Ramos (cell line): Measurements from ENCODE around the gene ARHGEF39.

Source experiments
- in situ Hi-C: fragments of 300-500 bp; cut with MboI; formaldehyde crosslinking; loops from one replicate; pipeline ENCODE4 v1.14.3; 2022; ENCODE audit warnings: low sequenced_read_pairs; ENCODE audit not compliant: unreplicated experiment

ARHGEF39 gene, protein sequence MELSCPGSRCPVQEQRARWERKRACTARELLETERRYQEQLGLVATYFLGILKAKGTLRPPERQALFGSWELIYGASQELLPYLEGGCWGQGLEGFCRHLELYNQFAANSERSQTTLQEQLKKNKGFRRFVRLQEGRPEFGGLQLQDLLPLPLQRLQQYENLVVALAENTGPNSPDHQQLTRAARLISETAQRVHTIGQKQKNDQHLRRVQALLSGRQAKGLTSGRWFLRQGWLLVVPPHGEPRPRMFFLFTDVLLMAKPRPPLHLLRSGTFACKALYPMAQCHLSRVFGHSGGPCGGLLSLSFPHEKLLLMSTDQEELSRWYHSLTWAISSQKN

DNA sequence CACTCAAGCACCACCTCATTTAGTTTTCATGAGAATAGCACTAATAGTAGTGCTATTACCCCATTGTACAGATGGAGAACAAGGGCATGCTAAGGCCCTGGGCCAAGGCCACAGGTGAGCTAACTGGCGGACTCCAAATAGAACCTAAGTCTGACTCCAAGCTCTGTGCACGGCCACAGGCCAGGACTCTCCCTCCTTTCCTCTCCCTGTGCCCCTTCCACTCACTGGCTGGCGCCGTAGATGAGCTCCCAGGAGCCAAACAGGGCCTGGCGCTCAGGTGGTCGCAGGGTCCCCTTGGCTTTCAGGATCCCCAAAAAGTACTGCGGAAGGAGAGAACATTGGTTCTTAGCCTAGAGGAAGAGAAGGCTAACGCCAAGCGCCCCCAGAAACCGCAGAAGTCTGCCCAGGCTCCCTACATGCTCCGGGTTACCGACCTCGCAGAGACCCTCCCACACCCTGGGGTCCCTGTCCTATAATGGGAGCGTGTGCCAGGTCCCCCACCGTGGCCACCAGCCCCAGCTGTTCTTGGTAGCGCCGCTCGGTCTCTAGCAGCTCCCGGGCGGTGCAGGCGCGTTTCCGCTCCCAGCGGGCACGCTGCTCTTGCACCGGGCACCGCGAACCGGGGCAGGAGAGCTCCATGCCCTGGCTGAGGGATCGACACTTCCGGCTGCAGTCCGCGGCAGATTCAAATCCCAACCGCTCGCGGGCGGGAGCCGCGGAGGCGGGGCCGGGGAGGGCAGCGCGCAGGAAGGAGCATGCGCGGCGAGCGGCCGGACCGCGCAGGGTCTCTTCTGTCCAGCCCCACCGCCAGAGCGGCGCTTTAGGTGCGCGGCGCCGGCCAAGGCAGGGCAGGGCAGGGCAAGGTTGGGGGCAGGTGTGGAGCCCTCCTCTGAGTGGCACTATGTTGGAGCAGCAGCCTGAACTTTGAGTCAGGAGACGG lies at the start of gene ARHGEF39:
Gene ARHGEF39 (minus strand): TSS at position 665 of the 940 bp plus-strand sequence. CDS start 26 bp downstream, at position 639.
- in situ Hi-C loops, result no loop called here

DNA sequence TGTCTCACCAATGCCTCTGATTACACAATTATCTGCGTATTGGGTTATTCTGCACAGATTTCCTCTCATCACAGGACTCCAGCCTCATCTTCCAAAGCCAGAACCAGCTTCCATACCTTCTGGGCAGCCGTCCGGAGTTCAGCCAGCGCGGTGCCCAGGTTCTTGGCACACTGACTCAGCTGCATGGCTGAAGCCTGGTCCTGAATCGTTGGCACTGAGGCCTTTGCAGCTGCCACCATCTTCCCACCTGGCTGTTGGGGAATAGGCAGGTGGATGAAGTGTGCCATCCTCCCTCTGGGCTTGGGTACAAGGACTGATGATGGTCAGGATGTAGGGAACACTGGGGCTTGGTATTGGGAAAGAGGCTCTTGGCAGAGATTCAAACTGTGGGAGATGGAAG lies 49.1 kb upstream of the ARHGEF39 start:
- in situ Hi-C loops, result no loop called here

DNA sequence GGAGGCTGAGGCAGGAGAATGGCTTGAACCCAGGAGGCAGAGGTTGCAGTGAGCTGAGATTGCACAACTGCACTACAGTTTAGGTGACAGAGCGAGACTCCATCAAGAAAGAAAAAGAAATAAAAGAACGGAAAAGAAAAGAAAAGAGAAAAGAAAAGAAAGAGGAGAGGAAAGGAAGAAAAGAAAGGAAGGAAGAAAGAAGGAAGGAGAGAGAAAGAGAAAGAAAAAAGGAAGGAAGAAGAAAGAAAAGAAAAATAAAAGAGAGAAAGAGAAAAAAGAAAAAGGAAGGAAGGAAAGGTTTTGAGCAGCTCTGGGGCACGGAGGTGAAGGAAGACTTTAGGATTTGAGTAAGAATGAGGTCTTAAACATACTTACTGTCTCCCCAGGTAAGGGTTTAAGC lies 48.6 kb upstream of the ARHGEF39 start:
- in situ Hi-C loops, result no loop called here

DNA sequence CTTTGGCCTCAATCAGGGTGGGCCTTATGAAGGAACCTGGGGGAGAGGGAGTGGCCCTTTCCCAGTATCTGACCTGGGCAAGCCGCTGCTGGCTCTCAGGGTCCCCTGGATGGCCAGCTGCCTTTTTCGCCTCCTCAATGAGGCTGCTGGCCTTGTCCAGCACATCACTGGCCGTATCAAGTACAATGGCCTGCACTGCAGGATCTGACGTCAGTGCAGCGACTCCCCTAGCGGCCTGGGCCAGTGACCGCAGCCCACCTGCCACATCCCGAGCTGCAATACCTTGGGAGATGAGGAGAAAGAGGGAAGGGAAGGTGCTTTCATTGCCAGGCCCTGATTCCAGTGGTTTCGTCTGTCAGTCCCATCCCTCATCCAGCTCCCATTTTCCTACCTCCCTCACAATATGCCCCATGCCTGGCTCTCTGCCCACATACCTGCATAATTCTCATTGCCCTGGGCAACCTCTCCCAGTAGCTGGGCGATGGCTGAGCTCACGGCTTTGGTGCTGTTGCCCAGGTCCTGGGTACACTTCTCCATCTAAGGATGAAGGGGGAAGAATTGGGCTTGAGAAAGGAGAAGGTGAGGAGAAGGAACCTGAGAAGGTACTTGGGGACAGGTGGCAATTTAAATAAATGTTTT lies 47.9 kb upstream of the ARHGEF39 start:
- in situ Hi-C loops, result no loop called here

DNA sequence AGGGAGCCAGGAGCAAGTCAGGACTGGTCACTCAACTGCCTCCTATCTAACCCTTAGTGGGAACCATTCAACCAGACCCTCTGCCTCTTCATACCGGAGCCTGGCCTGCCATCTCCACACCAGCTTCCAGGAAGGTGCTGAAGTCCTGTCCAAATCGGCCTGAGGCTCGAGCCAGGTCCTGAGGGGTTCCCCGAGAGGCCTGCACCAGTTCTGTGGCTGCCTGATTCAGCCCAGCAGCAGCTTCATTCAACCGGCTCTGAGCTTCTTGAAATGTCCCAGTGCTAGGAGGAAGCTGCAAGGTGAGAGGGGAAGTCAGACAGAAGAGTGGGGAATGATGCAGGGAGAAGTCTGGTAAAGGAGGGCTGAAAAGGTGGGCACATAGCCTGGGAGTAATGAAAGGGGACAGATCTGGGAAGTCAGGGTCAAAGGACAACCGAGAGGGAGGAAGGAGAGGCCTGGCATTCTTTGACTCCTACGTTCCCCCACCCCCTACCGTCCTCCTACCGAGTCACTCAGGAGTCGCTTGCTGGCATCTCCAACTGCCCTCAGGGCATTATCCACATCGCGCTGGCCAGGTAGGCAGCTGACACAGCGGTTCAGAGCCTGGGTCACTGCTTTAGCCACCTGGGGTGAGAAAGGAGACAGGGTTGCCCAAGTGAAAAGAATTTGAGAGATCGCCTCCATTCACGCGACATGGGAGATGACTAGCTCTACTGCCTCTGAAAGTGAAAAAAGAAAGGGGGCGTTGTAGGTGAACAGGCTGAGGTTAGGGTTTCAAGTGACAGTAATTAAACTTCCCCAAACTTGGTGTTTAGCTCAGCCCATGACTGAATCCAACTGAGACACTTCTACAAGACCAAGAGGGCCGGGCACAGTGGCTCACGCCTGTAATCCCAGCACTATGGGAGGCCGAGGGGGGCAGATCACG lies 46.8 kb upstream of the ARHGEF39 start:
- in situ Hi-C loops, result no loop called here

DNA sequence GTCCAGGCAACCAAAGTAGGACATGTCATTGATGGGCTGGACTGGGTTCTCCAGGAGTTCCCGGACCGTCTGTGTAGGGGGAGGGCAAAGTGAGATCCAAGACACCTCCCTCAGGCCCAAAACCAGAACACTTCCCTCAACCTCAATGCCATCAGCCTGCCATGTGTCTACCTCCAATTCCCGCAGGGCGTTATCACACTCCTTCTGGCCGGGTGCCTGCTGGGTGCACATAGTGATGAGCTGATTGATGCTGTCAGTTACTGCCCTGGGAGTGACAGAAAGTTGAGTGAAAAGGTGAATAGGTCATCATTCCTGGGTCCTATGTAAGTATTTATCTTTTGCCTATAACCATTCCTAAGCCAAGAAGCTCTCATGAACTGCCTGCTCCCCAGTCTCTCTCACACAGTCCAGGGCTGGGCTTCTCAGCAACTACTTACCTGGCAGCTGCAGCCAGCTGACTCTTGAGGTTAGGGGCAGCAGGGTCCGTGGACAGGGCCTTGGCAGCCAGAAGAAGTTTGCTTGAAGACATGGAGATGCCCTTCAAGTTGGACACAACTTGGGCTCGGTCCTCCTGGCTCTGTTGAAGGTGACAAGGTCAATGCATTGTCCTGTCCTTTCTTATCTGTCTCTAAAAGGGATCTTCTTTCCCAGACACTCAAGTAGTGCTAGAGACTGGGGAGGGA lies 46.0 kb upstream of the ARHGEF39 start:
- in situ Hi-C loops, result no loop called here

DNA sequence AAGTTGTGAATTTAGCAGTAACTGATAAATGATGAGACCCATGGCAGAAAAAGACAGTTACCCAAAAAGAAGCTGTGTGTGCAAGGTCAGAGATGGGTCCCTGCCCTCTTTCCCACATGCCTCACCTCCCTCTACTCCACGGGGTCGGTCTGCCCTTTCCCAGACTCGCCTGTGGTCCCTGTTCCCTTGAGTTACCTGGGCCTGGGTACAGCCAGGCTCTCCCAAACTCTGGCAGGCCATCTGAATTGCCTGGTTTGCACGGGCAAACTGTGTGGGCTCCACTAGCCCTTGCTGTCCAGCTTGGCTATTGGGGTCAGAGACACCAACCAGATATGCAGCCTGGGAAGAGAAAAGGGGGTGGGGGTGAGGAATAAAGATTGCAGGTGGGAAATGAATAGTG lies 43.2 kb upstream of the ARHGEF39 start:
- in situ Hi-C loops, result no loop called here

DNA sequence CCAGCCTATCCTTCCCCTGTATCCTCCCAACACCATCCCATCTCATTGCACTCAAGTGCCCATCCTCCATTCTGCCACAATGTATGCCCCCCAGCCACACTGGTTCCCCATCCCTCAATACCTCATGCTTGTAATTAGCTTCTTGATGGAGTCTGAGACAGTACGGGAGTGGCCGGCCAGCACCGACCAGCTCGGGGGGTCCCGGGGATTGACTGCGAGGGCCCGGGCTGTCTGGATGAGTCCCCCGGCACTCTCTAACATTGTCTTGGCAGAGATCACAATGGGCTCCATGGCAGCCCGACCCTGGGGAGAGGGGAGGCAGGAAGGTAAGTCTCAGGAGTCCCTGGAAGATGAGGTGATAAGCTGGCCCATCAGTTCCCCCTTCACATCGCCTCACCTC lies 42.0 kb upstream of the ARHGEF39 start:
- in situ Hi-C loops, result no loop called here

DNA sequence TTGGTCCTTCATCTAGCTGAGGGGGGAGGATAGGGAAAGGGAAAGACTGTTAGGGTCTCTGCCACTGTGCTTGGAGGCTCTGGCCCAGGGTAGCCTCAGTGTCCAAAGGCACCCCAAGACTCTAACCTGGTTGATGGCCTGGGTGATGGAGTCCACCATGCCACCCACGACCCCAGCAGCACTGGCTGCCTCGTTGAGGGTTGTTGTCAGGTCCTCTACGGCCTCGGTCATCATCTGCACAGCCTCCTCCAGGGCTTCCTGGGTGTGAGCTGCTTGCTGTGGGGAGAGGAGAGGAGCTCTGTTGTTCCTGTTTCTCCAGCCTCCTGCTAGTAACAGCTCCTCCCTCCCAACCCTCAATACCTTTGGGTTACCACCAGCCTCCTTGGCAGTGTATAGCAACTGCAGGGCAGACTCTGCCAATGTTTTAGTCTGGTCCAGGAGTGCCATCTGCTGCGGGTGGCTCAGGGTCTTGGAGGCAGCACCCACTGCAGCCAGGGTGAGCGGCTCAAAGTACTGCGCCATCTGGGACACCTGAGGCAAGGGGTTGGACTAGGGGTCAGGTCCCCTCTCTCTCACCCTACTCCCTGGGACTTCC lies 40.9 kb upstream of the ARHGEF39 start:
- in situ Hi-C loops, result no loop called here

DNA sequence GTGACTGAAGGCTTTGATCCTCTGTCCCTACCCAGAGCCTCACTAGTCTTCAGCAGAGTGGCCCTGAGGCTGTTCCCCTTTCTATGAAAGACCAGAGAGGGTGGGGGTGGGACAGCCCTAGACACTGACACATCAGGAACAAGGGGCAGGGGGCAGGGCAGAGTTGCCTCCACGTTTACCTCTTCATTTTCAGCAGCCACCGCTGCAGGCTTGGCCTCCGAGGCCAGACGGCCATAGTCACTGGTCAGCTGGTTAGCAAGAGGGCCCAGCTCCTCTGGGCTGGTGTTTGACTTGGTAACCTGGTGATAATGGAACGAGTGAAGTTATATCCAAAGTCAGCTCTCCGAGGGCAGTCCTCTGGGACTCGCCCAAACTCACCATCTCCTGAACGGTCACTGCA lies 40.4 kb upstream of the ARHGEF39 start:
- in situ Hi-C loops, result no loop called here

DNA sequence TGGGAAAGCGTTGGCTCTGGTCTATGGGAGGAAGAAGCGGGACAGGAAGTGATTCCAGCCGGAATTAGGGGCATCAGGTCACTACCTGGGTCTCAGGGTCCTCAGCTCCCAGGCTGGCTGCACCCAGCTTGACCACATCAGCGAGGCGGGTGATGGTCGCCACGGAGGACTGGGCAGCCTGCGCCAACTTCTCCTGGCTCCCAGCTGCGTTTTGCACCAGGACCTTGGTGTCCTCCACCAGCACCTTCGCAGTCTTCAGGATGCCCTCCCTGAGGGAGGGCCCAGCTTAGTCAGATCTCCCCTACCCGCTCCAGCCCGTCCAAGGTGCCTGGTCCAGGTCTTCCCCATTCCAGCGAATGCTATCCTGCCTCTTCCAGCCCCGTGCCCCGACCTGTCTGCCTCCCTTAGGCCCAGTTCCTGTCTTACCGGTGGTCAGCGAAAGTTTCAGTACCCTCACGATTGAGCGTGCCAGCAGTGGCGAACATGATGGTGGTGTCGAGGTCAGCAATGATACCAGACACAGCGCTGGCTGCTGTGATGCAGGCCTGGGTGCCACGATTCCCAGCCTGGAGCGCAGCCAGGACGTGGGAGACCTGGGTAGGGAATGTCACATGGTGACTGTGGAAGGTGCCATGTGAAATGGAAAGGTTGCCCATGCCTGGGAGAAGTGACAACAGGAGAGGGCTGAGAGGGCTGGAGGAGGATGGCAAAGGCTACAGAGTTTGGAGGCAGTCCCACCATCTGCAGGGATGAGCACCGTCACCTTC lies 39.1 kb upstream of the ARHGEF39 start:
- in situ Hi-C loops, result no loop called here

DNA sequence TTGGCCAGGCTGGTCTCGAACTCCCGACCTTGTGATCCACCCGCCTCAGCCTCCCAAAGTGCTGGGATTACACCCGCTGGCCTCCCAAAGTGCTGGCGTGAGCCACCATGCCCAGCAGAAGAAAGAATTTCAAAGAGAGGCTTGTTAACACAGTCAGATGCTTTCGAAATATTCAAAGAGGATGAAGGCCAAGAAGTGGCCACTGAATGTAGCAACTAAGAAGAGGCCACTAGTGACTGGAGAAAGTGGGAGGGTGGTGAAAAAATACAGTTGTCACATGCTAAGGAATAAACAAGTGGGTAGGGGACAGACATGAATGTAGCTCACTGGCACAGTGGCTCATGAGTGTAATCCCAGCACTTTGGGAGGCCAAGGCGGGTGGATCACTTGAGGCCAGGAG lies 37.7 kb upstream of the ARHGEF39 start:
- in situ Hi-C loops, result no loop called here

DNA sequence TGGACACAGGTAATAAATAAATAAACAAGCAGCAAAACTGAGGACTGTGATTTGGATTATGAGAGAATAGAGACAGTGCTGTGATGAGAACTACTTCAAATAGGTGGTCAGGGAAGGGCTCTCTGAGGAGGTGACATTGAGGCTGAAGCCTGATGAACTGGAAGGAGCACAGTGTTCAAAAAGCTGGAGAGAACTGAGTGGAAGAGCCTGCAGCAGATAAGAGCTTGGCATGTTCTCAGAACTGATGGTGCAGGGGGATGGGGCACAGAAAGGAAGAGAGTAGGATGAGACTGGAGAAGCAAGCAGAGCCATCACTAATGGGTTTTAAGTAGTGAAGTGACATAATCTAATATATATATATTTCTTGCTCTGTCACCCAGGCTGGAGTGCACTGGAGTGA lies 35.9 kb upstream of the ARHGEF39 start:
- in situ Hi-C loops, result no loop called here

DNA sequence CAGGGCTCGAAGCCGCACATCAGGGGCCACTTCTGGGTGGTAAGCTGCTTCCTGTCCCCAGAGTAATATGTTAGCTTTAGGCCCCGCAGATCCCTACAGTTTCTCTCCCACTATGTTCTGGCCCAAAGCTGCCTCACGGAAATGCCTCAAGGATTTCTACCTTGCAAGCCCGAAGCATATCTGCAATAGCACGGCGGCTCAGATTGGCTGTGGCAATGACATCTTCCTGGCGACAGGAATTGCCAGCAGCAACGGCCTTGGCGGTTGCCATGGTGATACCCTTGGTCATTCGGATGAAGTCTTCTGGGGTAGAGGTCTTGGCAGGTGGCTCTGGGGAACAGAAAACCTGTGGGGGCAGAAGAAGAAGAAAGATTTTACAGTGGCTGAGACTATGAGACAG lies 35.0 kb upstream of the ARHGEF39 start:
- in situ Hi-C loops, result no loop called here

DNA sequence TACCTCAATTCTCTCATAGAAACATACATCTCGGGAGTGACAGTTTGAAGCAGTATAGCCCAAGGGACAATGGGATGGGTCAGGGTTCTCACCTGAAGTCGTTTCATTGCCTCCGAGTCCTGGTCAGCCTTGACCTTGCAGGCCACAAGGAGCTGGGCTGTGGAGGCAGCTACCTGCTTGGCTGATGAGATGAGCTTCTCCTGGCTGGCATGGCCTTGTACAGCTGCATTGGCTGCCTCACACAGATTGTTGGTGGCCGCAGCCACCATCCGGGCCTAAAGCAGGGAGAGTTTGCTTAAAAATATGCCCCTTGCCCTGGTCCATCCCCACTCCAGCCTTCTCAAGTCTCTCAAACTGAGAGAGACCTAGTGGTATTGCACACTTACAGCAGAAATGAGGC lies 33.2 kb upstream of the ARHGEF39 start:
- in situ Hi-C loops, result no loop called here

DNA sequence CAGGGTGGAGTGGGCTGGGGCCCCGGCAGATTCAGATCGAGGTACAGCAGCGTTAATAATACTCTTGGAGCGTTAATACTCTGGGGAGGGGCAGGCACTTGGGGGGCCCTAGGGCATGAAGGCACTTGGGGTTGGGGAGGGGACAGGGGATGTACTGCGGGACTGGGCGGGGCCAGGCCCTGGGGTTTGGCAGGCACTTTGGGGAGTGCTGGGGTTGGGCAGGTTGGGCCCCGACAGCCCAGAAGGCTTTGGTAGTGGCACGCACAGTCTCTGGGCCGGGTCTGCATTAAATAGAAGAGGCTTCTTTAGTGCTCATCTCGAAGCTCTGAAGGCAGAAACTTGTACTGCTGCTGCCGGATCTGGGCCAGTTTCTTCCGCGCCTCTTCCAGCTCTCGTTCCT lies 32.5 kb upstream of the ARHGEF39 start:
- in situ Hi-C loops, result no loop called here

DNA sequence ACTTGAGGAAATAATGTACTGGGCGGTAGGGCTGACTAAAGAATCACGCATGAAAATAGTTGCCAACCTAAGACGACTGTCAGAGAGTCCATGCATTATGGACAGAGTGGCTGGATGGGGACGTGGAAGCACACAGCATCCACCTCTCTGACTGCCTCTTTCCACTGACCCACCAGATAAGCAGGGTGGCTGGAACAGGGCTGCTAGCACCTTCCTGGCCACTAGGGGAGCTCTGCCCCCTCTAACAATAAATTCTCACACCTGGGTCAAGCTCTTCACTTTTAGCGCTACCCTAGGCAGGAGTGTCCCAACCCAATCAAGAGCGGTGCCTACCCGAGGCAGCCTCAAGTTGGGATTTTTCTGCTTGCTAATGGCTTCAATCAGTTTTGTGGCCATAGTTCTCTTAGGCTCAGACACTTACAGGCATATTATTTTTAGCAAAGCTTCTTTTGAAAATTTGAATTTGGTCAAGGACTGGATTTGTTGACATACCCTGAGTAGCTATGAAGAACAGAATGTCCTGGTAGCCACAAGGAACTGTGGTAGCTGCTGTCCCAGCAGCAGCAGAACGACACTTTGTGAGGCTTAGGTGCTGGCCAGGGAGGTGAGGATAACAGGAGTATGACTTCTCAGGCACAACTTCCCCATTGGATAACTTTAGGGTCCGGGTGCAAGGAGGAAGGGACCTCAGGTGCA lies 31.7 kb upstream of the ARHGEF39 start:
- in situ Hi-C loops, result no loop called here

DNA sequence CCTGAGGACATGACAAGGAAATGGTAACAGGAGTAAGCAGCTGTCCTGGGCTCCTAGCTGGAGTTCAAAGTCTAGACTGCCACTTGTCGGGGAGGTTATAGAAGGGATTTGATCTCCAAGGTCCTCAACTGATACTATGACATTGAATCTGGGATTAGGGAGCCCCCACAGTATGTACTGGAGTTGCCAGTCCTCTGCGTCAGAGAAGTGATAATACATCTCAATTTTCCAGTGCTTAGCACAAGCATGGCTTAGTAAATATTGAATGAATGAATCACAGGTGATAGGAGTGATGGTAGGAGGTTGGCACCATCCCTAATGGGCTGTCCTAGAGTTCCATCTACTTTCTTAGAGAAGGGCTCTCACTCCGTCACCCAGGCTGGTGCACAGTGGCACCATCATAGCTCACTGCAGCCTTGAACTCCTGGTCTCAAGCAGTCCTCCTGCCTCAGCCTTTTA lies 31.0 kb upstream of the ARHGEF39 start:
- in situ Hi-C loops, result no loop called here
